NCI-H69 (cell line): ENCODE measurements around the gene DENND1A.

Source experiments
- DNase-seq: peaks from one replicate; lab custom pipeline; 2025; lab: John Stamatoyannopoulos, UW

Gene DENND1A

DNA sequence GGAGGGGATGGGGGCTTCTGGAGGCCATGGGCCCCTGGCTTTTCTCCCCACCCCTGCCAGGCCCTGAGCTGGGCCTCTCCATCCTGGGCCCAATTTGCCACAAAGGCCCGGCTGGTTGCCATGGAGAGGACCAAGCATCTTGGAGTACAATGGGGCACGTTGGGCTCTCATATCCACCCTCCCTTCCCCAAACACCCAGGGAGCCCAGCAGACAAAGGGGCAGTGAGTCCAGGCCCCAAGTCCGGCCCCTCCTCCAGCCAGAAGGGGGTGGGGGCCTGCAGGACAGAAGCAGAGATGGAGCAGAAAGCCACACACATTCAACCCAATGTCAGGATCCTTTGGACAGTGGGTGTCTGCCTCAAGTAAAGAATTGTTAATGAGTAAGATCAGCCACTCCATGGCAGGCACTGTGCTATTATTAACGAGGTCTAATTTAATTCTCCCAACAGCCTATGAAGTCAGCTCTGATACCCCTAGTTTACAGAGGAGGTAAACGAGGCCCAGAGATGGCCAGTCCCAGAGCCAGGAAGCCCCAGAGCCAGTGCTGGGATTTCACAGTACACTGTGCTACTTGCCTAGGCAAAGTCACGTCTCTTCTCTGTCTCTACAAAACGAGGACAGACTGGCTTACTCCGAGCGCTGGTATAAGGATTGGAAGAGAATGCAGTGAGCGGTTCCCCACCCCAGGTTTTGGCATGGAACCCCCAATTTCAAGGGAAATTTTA, 571.6 kb downstream of the DENND1A start:
- DNase-seq: peak; percentile 50

DNA sequence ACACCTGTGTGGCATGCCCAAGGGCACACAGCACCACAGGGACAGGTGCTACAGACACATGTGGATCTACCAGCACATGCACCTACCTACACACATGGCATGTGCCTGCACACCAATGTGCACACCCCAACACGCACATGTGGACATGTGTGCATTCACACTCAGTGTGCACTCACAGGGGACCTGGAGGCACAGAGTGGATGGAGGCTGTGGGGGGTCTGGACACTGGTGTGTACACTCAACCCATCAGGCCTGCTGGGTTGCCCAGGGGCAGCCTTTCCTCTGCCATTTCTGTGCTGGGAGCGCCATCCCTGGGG, 572.2 kb downstream of the DENND1A start:
- DNase-seq: peak; percentile 25

DNA sequence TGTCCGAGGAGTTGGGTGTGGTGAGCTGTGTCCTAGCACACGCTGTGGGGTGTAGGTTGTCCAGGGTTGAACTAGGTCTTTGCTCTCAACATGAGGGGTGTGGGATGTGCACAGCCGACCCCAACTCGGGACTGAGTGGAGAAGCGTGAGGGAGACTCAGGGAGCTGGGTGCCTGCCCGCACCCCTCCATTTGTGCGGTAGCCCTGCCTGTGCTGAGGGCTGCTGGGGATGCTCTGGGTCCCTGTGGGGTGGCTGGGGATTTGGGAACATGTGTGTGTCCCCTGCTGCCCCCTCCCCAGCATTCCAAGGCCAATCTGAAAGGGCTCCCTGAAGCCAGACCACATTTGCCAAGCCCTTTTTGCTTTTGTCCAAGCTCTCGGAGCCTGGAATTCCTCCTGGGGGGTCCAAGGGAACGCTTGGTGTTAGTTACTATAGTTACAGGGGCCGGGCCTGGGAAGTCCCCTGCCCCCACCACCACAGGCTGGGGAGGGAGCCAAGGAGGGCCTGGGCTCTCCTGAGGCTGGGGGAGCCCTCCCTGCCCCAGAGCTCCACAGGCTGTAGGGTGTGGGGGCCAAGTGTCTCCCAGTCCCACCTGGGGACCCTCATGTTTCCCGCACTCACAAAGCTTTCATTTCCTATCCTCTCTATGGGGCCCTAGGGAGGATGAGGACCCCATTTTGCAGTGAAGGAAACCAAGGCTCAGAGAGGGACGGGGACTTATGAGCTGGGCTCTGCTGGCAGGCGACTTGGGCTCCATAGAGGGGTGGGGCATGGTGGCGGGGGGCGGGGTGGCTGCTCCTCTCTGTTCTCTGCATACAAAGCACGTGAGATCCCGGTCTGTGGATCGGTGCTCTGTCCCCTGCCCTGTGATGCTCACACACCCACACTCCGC, 572.8 kb downstream of the DENND1A start:
- DNase-seq: peak; percentile 37

DNA sequence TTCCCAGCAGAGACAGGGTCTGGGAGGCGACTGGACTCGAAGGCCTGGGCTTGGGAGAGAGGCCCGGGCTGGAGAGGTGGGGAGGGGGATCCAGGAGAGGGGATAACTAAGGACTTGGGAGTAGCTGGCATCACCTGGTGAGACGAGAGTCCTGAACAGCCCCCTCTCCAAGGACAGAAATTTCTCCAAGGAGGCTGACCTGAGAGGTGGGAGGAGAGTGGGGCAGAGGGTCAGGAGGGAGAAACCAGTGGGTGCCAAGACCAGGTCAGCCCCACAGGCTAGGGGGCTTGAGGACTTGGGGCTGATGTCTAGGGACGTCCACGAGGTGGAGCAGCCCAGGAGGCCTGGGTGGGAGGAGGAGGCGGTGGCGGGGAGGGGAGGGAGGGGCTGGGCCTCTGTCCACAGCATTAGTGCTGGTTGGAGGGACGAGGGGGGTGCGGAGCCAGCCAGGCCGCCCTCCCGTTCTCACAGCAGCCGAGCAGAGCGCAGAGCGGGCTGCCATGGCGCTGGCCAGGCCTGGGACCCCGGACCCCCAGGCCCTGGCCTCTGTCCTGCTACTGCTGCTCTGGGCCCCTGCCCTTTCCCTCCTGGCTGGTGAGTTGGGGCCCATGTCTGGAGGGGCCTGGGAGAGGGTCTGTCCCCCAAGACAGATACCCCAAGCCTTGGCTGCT, 574.0 kb downstream of the DENND1A start, which contains the start of gene CRB2:
Gene CRB2, plus strand, starts transcription at position 437 of the 671 bp plus-strand sequence. Its CDS starts 64 bp downstream, at position 501.
- peak; percentile 32 for DNase-seq

DNA sequence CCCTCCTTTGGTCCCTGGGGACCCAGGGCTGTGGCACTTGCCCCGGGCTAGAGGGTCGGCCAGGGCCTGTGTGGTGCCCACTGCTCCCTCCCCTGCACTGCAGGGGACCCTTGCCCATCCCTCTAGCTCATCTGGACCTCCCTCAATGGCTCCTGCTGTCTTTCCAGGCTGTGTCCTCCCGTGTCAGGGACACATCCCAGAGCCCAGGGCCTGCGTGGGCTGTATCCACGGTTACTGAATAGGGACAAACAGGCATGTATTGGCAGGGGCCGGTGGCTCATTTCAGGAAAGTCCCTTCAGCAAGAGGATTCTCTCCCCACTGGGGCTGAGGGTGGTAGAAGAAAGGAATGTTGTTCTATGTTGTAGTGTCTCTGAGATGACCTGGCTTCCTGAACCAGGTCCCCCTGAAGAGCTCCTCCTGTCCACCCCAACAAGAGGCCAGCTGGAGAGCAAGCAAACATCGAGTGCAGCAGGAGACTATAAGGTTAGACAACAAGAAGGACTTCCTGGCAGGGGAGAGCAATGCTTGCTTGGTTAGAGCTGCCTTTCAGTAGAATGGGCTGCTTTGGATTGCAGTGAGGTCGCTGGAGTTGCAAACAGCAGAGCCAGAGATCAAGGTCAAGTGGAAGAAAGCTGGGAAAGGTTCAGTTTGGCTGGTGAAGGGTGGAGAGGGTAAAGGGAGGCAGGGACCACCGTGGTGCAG, 575.0 kb downstream of the DENND1A start:
- peak; percentile 37 for DNase-seq

DNA sequence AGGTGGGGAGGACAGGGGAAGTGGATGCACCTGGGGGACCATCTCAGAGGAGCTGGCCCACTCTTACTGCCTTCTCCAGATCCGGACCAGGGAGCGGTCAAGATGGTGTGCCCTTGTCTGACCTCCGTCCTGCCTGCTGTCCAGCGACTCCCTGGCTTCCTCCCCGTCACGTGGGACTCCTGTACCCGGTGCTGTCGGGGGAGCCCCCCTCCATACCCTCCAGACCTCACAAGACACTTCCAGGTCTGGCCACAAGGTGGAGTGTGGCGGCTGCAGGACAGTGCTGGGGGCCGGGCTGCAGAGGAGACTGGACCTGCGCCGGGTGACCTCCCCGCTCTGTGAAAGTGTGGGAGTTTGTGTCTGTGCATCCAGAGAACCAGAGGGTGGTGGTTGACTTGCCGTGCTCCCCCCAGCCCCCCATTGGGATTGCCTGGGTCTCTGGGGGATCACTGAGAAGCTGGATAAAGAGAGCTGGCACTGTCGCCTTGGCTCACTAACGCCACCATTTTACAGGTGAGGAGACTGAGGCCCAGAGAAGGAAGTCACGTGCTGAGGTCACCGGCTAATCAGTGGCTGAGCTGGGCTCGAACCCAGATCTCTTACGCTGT, 575.8 kb downstream of the DENND1A start:
- DNase-seq: peak; percentile 77

DNA sequence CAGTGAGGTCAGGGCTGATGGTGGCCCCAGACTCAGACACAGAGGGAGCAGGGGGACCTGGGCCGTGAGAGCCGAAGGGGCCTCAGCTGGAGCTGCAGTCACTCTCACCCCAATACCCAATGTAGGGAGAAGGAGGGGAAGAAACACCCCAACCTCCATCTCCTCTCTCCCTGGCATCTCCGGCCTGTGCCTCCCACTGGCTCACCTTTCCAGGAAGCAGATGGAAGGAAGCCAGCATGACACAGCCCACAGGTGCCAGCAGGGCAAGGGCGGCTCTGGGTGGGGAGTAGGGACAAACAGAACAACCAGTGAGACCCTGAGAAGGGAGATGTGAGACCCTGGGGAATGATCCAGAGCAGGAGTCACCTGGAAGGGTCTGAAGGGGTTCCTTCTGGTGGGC, 576.9 kb downstream of the DENND1A start:
- peak; percentile 54 for DNase-seq

DNA sequence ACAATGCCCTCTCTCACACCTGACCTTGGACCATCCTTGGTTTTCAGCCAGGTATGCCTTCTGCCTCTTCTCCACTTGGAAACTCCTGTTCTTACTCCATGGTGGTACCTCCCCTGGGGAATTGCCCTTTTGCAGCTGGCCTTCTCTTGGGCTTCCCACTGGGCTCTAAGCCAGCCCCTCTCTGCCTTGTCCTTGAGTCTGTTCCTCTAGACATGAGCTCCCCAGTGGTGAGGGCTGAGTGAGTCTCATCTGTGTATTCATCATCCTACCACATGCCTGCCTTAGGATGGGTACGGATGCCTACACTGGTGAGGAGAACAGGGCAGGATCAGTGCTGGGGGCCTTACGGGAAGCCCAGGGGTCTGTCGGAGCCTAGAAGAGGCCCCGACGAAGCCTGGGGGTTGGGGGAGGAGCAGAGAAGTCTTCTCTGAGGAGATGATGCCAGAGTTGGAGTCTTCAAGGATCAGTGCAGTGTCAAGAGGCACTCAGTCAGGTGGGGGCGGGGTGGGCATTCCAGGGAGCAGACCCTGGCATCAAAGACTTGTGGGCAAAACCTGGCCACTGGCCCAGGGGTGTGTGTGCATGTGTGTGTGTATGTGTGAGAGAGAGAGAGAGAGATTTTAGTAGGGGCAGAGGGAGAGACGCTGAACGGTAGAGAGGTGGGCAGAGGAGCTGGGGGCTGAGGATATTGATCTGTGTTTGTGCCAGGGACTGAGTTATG, 579.2 kb downstream of the DENND1A start:
- DNase-seq: peak; percentile 64

DNA sequence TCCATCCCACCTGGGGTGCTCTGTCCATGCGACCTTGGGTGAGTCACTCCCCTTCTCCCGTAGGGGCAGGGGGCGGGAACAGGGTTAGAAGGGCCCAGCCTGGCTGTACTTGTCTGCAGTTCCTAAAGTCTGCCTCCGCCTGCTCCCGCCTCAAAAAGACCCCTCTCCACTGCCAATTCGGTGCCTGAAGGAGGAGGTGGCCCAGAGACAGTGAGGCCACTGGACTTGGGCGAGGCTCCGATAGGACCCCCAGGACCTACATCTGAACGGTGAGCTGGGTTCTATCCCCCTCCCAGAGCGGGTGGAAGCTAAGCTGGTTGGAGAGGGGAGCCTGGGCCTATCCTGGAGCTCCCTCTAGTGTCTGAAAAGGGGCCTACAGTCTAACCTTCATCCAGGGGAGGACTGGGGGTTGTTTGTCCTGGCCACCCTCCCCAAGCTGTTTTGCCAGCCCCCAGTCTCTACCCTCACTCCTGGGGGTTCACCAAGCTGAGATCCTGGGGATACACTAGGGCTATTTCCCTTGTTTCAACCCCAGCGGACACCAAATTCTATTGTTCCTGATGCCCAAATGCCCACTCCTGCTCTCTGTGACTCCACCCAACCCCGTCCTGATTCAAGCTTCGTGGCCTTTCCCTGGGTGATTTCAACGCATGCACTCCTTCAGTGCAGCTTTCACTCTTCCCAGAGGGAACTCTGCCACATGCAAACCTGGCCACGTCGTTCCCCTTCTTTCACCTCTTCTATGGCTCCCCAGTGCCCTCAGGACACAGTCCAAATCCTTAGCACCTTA, 580.0 kb downstream of the DENND1A start:
- peak; percentile 79 for DNase-seq

DNA sequence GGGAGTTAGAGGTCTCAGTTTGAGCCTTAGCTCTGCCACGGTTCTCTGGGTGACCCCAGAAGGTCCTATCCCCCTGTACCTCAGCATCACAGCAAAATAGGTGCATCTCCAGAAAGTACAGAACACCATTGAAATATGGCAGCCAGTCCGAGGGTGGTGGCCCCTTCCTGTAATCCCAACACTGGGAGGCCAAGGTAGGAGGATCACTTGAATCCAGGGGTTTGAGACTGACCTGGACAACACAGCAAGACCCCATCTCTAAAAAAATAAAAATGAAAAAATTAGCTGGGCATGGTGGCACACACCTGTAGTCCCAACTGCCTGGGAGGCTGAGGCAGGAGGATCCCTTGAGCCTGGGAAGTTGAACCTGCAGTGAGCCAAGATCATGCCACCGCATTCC, 580.9 kb downstream of the DENND1A start:
- no peak for DNase-seq

DNA sequence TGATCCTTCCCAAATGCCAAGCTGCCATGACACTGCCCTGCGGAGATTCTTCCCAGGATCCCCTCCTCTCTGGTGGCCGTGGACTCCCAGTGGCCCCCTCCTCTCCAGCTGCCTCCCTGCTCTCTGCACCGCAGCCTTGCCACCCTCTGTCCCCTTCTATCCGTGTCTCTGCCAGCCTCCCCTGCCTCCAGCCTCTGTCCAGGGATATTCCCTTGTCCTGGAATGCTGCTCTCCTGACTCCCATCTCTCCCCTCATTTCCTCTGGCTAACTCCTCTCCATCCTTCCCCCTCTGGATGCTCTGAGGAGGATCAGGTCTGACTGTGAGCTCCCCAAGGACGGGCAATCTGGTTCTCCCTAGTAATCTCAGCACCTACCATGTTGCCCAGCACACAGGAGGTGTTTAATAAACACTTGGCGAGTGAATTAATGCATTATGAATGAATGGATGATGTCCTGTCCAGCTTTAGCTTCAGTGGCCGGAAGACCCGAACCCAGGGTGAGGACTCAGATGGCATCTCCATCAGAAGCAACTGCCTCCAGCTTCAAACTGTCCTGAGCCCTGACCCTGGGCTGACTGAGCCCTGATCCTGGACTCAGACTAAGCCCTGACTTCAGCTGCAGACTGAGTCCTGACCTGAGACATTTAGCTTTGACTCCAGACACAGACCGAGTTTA, 581.5 kb downstream of the DENND1A start:
- peak; percentile 43 for DNase-seq

DNA sequence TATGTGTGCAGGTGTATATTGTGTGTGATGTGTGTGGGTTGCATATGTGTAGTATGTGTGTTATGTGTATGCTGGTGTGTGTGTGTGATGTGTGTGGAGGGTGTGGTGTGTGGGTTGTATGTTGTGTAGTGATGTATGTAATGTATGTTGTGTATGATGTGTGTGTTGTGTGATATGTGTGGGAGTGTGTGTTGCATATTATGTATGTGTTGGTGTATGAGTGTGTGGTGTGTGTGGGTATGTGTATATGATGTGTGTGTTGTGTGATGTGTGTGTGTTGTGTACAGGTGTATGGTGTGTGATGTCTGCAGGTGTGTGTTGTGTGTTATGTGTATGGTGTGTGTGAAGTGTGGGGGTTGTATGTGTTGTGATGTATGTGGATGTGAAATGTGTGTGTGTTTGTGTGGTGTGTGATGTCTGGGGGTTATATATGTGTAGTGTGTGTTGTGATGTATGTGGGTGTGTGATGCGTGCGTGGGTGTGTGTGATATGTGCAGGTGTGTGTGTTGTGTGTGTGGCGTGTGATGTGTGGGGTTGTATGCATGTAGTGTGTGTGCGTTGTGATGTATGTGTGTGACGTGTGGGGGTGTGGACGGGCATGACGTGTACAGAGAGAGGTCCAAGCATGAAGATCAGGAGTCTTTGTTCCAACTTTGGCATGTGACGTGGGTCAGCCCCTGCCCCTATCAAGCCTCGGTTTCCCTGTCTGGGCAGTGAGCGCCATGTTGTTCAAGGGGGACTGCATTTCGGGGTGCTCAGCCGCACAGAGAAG, 582.5 kb downstream of the DENND1A start:
- DNase-seq: peak; percentile 53

DNA sequence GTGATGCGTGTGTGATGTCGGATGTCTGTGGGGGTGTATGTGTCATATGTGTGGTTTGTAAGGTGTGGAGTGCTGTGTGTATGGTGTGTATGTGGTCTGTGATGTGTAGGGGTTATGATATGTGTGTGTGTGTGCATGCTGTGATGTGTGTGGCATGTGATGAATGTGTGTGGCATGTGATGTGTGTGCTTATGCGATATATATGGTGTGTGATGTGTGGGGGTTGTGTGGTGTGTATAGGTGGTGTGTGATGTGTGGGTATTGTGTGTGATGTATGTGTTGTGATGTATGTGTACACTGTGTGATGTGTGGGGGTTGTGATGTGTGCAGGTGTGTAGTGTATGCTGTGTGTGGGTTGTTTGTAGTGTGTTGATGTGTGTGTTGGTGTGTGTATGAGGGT, 583.1 kb downstream of the DENND1A start:
- DNase-seq: no peak

DNA sequence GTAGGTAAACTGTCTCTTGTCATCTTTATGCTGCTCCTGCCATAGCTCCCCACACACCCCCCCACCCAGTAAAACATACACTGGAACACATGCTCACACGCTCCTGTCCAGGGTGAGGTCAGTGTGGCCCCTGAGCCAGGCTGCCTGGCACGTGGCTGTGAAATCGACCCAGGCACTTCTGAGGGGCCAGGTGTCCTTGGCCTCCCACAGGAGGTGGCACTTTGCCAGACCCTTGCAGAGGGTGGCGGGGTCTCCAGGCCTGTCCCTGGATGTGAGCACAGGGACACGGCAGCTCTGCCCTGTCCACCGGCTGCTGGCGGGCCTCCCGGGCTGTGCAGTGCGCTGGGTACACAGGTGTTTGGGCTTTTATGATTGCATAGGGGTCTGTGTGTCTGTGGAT, 583.9 kb downstream of the DENND1A start:
- peak; percentile 35 for DNase-seq

DNA sequence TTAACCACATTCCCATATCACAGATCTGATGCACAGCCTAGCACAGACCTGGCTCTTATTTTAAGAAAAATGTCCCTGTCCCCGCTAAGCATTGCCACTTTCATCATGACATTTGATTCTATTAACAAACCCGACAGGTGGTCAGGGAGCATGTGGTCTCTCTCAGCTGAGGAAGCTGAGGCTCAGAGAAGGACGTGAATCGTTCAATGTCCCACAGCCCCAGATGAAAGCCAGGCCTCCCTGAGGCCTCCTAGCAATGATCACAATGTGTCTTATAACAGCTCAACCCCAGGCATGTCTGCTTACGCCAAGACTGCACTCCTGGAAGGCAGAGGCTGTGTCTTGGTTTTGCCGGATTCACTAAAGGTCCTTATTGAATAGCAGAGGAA, 584.4 kb downstream of the DENND1A start:
- peak; percentile 35 for DNase-seq

DNA sequence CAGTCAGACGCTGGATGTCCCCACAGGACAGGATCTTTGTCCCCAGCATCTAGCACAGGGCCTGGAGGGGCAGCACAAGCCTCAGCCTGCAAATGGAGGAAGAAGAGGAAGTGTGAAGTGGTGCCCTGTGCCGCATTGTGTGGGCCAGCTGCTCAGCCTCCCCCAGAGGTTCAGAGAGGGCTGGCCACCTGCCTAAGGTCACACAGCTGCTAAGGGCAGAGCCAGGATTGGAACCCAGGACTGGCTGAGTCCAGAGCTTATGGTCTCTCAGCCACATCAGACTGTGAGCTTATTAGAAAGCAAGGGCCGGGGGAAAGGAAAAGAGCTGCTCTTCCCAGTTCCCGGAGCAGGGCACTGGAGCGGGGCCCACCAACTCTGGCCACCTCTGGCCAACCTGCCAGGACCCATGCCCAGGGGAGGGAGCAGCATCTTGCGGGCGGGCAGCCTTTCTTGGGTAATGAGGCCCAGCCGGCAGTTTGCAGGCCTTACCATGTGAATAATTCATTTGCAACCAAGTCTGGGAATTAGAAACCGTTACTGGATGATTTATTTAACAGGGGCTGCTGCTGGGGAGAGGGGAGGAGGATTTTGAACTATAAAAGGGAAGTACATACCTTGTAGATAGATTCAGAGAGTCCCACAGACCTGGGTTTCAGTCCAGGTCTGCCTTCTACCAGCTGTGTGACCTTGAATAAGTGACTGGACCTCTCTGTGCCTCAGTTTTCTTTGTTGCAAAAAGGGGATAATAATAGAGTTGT, 585.6 kb downstream of the DENND1A start:
- no peak for DNase-seq

DNA sequence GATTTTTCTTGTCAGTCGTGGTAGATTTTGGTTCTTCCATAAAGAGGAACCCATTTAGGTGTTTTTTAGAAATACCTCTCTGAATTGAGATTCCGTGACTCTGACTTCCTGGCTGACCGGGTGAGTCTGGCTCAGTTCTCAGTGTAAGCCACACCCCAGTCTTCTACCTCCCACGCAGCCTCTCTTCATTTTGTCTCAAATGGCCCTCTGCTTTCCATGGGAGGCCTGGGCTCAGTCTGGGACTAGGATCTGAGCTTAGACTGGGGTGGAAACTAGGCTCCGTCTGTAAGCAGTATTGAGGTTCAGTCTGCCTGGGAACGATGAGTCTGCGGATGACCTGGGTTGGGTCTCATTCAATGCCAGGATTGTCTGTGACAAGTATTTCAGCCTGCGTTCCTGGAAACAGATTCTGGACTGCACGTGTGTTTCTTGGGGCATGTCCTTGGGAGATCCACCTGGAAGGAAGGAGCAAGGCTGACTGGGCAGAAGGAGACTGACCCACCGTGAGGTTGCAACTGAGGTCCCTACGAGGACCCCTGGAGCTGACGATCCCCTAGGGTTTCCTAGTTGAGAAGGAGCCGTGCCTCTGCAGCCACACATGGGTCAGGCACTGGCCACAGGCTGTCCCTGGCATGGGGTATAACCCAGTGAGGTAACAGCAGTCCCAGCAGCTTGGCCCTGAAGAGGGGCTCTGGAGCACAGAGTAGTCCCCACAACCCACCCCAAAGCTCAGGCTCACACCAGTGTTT, 586.3 kb downstream of the DENND1A start:
- no peak for DNase-seq
